Retina (tissue), 1 donor: Measurements from ENCODE around the gene GDNF.
A peak's percentile ranks its signal among the peaks of the same experiment; 100 is the strongest.
"Not testable (repeated sequence)": the region's sequence is repeated elsewhere in the genome, so short reads cannot be mapped to it uniquely, and the experiment has no call there.

Source experiments
- DNase-seq: peaks from one replicate; pipeline ENCODE4 v3.0.0-alpha.2; 2016

The GDNF gene

GRCh38 chr5:37839407-37840052 is at the start of gene GDNF:
GDNF (minus strand) TSS chr5:37840041; CDS start chr5:37834796, 5,245 bp downstream.
- peak; percentile 54 for DNase-seq

GRCh38 chr5:37888476-37888875 is 48.6 kb upstream of the GDNF start:
- no peak for DNase-seq

DNA sequence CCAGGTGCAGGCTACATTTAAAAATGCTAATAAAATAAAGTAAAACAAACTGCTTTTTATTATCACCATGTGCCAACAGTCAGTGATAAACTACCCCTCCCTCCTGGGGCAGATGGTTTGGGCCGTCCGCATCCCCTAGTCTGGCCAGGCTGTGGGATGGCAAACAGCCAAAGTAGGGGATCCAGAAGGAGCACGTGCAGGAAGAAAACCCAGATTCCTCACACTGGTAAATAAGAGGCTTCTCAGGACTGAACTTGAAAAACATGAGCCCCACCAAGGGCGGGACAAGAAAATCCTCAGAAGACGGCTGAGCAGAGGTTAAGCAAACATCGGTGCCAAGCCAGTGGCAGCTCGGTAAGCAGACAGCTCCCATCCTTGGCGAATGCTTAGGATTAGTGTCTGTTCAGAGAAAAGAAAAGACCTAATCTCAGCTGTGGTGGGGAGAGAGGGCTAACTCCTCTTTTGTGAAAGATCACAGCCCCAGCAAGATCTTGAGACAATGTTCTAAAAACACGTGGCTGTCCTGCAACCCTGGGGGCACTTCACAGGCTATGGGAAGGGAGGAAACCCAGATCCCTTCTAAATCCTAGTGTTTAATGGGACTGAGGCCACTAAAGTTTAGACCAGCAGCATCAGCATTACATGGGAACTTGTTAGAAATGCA is 46.5 kb upstream of the GDNF start:
- no peak for DNase-seq

GRCh38 chr5:37882636-37883035 is 42.8 kb upstream of the GDNF start:
- DNase-seq = no peak

GRCh38 chr5:37881359-37881758 is 41.5 kb upstream of the GDNF start:
- DNase-seq = no peak

DNA sequence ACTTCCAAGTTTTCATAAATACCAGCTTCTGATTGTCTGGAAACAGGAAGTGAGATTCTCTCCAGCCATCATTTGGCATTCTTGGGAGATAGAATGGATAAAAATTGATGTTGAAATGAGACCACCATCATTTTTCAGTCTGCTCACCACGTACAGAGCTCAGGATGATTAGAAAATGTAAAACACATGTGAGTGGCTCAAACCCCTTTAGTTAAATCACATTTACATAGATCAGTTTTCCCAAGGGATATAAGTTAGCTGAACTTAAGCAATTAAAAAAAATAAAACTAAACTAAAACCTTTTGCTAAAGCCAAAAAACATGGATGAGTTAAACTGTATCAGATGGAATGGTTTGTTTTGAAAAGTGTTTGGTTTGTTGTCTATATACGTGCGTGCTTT is 37.1 kb upstream of the GDNF start:
- no peak for DNase-seq

- no peak for DNase-seq
Observed at GRCh38 chr5:37876245-37876644, 36.4 kb upstream of the GDNF start.

GRCh38 chr5:37875051-37875787 is 35.4 kb upstream of the GDNF start:
- DNase-seq = no peak

DNA sequence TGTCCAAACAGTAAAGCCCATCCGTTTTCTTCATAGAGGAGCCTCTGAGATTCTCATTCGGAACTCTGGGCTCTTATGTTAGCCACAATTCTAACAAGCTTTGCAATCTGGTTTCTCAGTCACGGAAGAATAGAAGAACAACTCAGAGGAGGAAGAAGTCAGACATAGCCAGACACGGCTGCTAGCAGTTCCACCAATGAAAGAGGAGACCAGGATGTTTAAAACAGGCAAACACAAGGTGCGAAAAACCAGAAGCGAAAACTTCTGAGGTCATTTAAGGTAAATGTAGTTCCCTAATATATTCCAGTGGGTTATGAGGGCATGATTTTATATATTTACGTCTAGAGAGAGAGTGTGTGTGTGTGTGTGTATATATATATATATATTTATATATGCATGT is 34.1 kb upstream of the GDNF start:
- no peak for DNase-seq

- DNase-seq = no peak
Observed at GRCh38 chr5:37871023-37871815, 31.4 kb upstream of the GDNF start.

- no peak for DNase-seq
Observed at GRCh38 chr5:37869216-37869615, 29.4 kb upstream of the GDNF start.

GRCh38 chr5:37867654-37868053 is 27.8 kb upstream of the GDNF start:
- DNase-seq = no peak

GRCh38 chr5:37862907-37863306 is 23.1 kb upstream of the GDNF start:
- DNase-seq = not testable (repeated sequence)

DNA sequence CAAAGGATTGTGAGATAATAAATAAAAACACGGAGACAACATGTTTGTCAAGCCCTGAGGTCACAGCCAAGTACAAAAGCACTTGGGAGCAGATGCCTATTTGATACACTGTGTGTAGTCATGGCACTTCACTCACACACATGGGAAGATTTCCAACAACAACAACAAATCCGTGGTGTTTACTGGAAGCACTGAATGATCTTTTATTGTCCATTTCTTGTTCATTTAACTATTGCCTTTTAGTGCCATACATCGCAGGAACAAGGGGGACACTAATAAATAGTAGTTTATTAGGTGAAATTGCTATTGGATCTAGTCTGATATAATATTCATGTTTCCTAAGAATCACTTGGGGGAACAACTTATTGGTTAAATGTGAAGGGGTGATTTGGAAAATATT is 20.4 kb upstream of the GDNF start:
- DNase-seq = no peak

DNA sequence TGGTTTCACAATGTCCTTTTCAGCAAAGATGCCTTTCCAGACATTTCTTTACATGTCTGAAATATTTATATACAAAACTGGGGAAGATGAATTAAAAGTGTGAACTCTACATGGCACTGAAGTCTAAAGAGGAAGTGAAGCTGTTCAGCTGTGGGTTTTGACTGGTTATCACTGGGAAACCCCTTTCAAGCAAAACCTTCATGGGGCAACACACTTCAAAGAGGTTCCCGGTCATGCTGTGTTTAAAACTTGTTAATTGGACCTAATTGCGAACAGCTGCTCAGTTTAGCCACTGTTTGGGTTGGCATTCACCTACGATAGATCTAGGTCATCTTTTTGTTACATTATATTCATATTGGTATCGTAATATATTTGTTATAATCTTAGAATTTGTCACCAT is 20.0 kb upstream of the GDNF start:
- DNase-seq = no peak

DNA sequence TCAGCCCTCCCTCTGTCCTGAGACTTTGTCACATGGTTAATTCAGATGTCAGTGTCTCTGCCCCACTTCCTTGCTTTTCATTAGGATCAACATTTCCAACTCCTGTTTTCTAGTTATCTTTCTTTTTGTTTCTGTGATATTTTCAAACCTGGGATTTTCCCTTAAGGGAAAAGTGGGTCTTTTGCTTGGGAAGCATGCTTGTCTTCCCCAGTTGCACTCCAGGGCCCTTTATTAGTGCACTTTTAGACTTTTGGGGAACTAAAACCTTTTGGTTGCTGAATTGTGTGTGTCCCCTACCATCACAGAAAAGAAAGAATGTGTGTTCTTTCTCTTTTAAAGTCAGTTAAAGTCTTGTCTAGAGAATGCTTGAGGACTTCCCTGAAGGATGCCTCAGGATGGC is 18.4 kb upstream of the GDNF start:
- no peak for DNase-seq

GRCh38 chr5:37857696-37858095 is 17.9 kb upstream of the GDNF start:
- no peak for DNase-seq

- no peak for DNase-seq
Observed at GRCh38 chr5:37855438-37855837, 15.6 kb upstream of the GDNF start.

- no peak for DNase-seq
Observed at GRCh38 chr5:37851305-37851704, 11.5 kb upstream of the GDNF start.

DNA sequence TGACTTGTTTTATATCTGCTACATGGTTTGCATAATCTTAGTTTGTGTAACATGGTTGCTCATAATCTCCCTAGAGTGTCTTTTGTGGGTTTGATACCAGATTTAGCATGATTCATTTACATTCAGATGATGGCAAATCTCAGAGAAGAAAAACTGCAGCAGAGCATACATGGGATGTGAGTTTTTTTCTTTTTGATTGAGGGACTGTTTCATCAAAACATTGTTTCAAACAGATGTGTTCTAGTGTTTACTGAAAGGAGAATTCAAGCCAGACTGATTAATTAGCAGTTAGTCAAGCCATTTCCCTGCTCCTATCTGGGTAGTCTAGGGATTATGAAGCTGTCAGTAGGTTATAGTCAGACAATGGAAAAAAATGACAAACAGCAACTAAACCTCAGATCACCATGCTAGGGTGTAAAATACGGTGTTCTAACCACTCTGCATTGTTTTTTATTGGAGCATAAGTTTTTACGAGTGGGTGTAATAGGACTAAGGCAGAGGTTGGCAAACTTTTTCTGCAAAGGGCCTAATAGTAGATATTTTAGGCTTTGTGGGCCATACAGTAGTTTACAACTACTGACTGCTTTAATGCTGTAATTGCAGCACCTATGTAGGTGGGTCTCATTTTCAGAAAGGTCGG is 10.5 kb upstream of the GDNF start:
- DNase-seq = no peak

GRCh38 chr5:37849641-37850040 is 9.8 kb upstream of the GDNF start:
- DNase-seq = no peak

- no peak for DNase-seq
Observed at GRCh38 chr5:37847978-37848425, 8.2 kb upstream of the GDNF start.
